Osteocyte (in vitro differentiated cells): Measurements from ENCODE around the gene ARPP21. TPM values are rescaled to one million over a fixed set of nuclear protein-coding genes. Genes with fewer than 3 reads are reported as not detected.
"Not testable (repeated sequence)": the region's sequence is repeated elsewhere in the genome, so short reads cannot be mapped to it uniquely, and the experiment has no call there.

Source experiments
- DNase-seq: peaks from one replicate; pipeline ENCODE4 v3.0.0; 2021; ENCODE audit warnings: mixed read lengths; ENCODE audit not compliant: unreplicated experiment; ENCODE audit errors: extremely low spot score
- H3K27ac Mint-ChIP-seq: one replicate; pipeline ENCODE4 v1.8.0; 2021; ENCODE audit warnings: mild to moderate bottlenecking, mixed read lengths; ENCODE audit not compliant: unreplicated experiment
- H3K27me3 Mint-ChIP-seq: one replicate; pipeline ENCODE4 v1.8.0; 2021; ENCODE audit warnings: mixed read lengths; ENCODE audit not compliant: unreplicated experiment
- H3K36me3 Mint-ChIP-seq: one replicate; pipeline ENCODE4 v1.8.0; 2021; ENCODE audit warnings: mixed read lengths; ENCODE audit not compliant: unreplicated experiment
- H3K4me1 Mint-ChIP-seq: one replicate; pipeline ENCODE4 v1.8.0; 2021; ENCODE audit warnings: mixed read lengths; ENCODE audit not compliant: unreplicated experiment
- H3K4me3 Mint-ChIP-seq: one replicate; pipeline ENCODE4 v1.8.0; 2021; ENCODE audit warnings: mild to moderate bottlenecking, moderate library complexity, mixed read lengths; ENCODE audit not compliant: unreplicated experiment
- H3K9me3 Mint-ChIP-seq: one replicate; pipeline ENCODE4 v1.8.0; 2021; ENCODE audit warnings: mixed read lengths; ENCODE audit not compliant: unreplicated experiment
- total RNA-seq: library from RNA; stranded (reverse); gene quantifications from 2 replicates; pipeline ENCODE4 v1.2.1, GENCODE V29; 2021
- TF ChIP-seq, protein P1 (sequence below): fragments of 200-600 bp; sonication (generic); IDR thresholded peaks from 2 replicates; pipeline ENCODE4 v1.5.0; 2021; ENCODE audit warnings: antibody characterized with exemption, mild to moderate bottlenecking, moderate library complexity

The ARPP21 gene
- total RNA-seq, 1 donor from 2014 or later, result 3.7 TPM

DNA sequence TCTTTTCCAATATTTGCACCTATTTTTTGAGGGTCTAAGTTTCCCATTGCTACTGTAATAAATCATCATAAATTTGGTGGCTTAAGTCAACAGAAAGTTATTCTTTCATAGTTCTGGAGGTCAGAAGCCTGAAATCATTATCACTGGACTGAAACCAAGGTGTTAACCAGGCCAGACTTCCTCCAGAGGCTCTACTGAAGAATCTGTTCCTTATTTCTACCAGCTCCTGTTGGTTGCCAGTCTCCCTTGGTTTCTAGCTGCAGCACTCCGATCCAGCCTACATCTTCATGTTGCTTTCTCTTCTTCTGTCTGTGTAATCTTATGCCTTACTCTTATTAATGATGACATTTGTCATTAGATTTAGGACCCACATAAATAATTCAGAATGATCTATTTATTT, 22.0 kb upstream of the ARPP21 start:
- DNase-seq, result no peak
- H3K4me1 Mint-ChIP-seq, result peaks cover 6% of the 10 kb centered on the region
- TF ChIP-seq, protein P1, sequence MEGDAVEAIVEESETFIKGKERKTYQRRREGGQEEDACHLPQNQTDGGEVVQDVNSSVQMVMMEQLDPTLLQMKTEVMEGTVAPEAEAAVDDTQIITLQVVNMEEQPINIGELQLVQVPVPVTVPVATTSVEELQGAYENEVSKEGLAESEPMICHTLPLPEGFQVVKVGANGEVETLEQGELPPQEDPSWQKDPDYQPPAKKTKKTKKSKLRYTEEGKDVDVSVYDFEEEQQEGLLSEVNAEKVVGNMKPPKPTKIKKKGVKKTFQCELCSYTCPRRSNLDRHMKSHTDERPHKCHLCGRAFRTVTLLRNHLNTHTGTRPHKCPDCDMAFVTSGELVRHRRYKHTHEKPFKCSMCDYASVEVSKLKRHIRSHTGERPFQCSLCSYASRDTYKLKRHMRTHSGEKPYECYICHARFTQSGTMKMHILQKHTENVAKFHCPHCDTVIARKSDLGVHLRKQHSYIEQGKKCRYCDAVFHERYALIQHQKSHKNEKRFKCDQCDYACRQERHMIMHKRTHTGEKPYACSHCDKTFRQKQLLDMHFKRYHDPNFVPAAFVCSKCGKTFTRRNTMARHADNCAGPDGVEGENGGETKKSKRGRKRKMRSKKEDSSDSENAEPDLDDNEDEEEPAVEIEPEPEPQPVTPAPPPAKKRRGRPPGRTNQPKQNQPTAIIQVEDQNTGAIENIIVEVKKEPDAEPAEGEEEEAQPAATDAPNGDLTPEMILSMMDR, result no peak

GRCh38 chr3:35620238-35620637, 19.1 kb upstream of the ARPP21 start:
- not testable (repeated sequence) for H3K27ac Mint-ChIP-seq, DNase-seq, H3K9me3 Mint-ChIP-seq, H3K27me3 Mint-ChIP-seq, H3K4me1 Mint-ChIP-seq, H3K4me3 Mint-ChIP-seq, H3K36me3 Mint-ChIP-seq

More for the DNA sequence above, 22.0 kb upstream of the ARPP21 start:
- Mint-ChIP-seq H3K9me3 (no peaks in the 10 kb centered on the region), H3K36me3 (no peaks in the 10 kb centered on the region), H3K4me3 (no peak overlapping the region), H3K27ac (no peak overlapping the region), H3K27me3 (no peaks in the 10 kb centered on the region)

DNA sequence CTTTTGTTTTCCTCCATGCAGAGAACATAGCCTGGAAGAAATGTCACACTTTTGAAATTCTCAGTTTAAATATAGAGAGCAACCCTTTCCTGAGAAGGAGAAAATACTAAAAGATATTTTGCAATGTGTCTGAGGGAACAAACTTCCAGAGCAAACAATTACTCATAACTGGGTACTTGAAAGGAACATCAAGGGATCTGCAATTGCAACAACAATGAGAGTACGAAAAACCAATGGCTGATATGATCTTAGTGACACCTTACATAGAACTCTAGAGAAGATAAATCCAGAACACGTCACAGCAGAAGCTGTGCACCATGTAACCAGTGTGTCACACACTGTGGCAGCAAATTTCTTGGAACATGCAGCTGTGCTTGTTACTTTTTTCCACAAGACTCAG, 14.6 kb upstream of the ARPP21 start:
- no peaks in the 10 kb centered on the region for H3K4me1 Mint-ChIP-seq
- H3K4me3 Mint-ChIP-seq, result no peak overlapping the region
- H3K36me3 Mint-ChIP-seq, result no peaks in the 10 kb centered on the region
- DNase-seq, result no peak
- H3K27me3 Mint-ChIP-seq, result peaks cover 5% of the 10 kb centered on the region
- H3K27ac Mint-ChIP-seq, result no peak overlapping the region
- TF ChIP-seq, protein P1, result no peak
- H3K9me3 Mint-ChIP-seq, result no peaks in the 10 kb centered on the region

- Mint-ChIP-seq H3K27me3 (peaks cover 10% of the 10 kb centered on the region), H3K4me1 (no peaks in the 10 kb centered on the region), H3K27ac (no peak overlapping the region), H3K36me3 (no peaks in the 10 kb centered on the region), H3K4me3 (no peak overlapping the region), H3K9me3 (no peaks in the 10 kb centered on the region)
- DNase-seq, result no peak
- TF ChIP-seq, protein P1, result no peak
Measured at GRCh38 chr3:35633332-35634124, 5.8 kb upstream of the ARPP21 start.

DNA sequence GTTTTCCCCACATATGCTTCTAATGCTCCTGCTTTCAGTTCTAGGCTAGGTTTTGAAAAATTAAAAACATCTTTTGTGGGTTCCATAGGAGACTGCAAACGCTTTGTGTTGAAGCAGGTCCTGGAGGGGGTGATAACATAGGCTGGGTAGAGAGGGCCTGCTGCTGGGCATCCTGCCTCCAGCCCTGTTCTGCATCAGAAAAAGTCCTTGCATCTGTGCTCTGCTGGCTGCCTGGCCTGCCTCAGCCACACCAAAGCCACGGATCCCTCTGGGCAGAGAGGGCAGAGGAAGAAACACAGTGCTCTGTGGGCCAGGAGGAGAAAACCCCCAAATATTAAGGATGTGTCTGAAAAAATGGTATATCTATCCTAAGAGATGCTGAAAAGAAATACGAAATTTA, 3.9 kb upstream of the ARPP21 start:
- H3K27ac Mint-ChIP-seq, result no peak overlapping the region
- no peak for DNase-seq
- H3K27me3 Mint-ChIP-seq, result peaks cover 26% of the 10 kb centered on the region
- TF ChIP-seq, protein P1, result no peak
- peaks cover 12% of the 10 kb centered on the region for H3K4me1 Mint-ChIP-seq
- H3K9me3 Mint-ChIP-seq, result no peaks in the 10 kb centered on the region
- H3K4me3 Mint-ChIP-seq, result no peak overlapping the region
- H3K36me3 Mint-ChIP-seq, result no peaks in the 10 kb centered on the region
